WTC11 (cell line): ENCODE measurements around the gene RPS6KL1.

ENCODE experiments used
- TF ChIP-seq, protein P1 (sequence below): sonication (generic); formaldehyde crosslinking; IDR thresholded peaks from 2 replicates; pipeline ENCODE4 v1.8.0; 2022; ENCODE audit warnings: mild to moderate bottlenecking, missing genetic modification reagents
- TF ChIP-seq, protein P2 (sequence below): sonication (generic); formaldehyde crosslinking; IDR thresholded peaks from 2 replicates; pipeline ENCODE4 v1.8.1; 2023; ENCODE audit warnings: mild to moderate bottlenecking, missing genetic modification reagents, moderate library complexity

DNA sequence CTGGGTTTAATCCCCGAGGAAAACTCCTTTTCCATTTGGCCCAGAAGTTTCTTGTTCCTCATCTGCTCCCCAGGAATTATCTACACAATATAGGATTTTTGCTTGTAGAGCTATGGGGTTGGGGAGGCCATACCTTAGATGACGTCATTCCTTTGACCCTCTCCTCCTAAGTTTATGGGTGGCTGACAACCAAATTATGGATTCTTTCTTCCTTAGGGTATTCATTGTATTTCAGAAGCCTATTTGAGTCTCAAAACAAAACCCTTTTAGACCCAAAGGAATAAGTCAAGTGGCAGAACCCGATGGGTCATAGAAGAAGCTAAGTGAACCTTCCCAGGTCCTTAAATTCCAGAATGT lies 61.3 kb downstream of the RPS6KL1 start:
- TF ChIP-seq, protein P1, sequence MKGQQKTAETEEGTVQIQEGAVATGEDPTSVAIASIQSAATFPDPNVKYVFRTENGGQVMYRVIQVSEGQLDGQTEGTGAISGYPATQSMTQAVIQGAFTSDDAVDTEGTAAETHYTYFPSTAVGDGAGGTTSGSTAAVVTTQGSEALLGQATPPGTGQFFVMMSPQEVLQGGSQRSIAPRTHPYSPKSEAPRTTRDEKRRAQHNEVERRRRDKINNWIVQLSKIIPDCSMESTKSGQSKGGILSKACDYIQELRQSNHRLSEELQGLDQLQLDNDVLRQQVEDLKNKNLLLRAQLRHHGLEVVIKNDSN (CRISPR knock-in tag) = no peak
- TF ChIP-seq, protein P2, sequence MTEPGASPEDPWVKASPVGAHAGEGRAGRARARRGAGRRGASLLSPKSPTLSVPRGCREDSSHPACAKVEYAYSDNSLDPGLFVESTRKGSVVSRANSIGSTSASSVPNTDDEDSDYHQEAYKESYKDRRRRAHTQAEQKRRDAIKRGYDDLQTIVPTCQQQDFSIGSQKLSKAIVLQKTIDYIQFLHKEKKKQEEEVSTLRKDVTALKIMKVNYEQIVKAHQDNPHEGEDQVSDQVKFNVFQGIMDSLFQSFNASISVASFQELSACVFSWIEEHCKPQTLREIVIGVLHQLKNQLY (CRISPR knock-in tag) = no peak
